Kasumi-1 (cell line): ENCODE results near the gene TTL.
"Not testable (repeated sequence)": the region's sequence is repeated elsewhere in the genome, so short reads cannot be mapped to it uniquely, and the experiment has no call there.

Experiments
- DNase-seq, 2 experiments: peaks; one replicate each; lab custom pipeline; 2025; lab: John Stamatoyannopoulos, UW

Gene TTL

GRCh38 chr2:112520234-112520783, 38.4 kb downstream of the TTL start:
- no peak for DNase-seq

- no peak for DNase-seq
Observed at GRCh38 chr2:112523291-112523777, 41.4 kb downstream of the TTL start.

- DNase-seq: not testable (repeated sequence)
Observed at GRCh38 chr2:112524276-112524675, 42.3 kb downstream of the TTL start.

GRCh38 chr2:112528541-112528940, 46.6 kb downstream of the TTL start:
- no peak for DNase-seq

- DNase-seq: peak; percentile 66 to 76
Observed at GRCh38 chr2:112529757-112530156, 47.8 kb downstream of the TTL start.

GRCh38 chr2:112530728-112531127, 48.8 kb downstream of the TTL start:
- no peak for DNase-seq

GRCh38 chr2:112534826-112535225, 52.9 kb downstream of the TTL start:
- no peak for DNase-seq

- not testable (repeated sequence) for DNase-seq
Observed at GRCh38 chr2:112536665-112537064, 54.7 kb downstream of the TTL start.

- no peak for DNase-seq
Observed at GRCh38 chr2:112539306-112539705, 57.4 kb downstream of the TTL start.

- DNase-seq: no peak
Observed at GRCh38 chr2:112540906-112541305, 59.0 kb downstream of the TTL start.

- peak; percentile 85 to 93 for DNase-seq
Observed at GRCh38 chr2:112541315-112542122, 59.6 kb downstream of the TTL start.

GRCh38 chr2:112542123-112542983, 60.4 kb downstream of the TTL start, which contains the start of gene POLR1B:
TSS of gene POLR1B (plus strand) at chr2:112542465. CDS start at chr2:112542495, 30 bp downstream.
- peak; percentile 83 to 85 for DNase-seq

GRCh38 chr2:112542984-112543661, 61.2 kb downstream of the TTL start:
- DNase-seq: peak; percentile 32 to 34

GRCh38 chr2:112547333-112547732, 65.4 kb downstream of the TTL start:
- peak; percentile 17 to 18 for DNase-seq

GRCh38 chr2:112548980-112549379, 67.0 kb downstream of the TTL start:
- DNase-seq: no peak

GRCh38 chr2:112566104-112566503, 84.1 kb downstream of the TTL start:
- no peak for DNase-seq

GRCh38 chr2:112566508-112566907, 84.6 kb downstream of the TTL start:
- not testable (repeated sequence) for DNase-seq

GRCh38 chr2:112572005-112572404, 90.0 kb downstream of the TTL start:
- DNase-seq: no peak

GRCh38 chr2:112577756-112578155, 95.8 kb downstream of the TTL start:
- peak in 1 of 2 experiments; percentile 7 for DNase-seq

- DNase-seq: no peak
Observed at GRCh38 chr2:112579241-112579640, 97.3 kb downstream of the TTL start.

GRCh38 chr2:112580084-112580483, 98.1 kb downstream of the TTL start:
- no peak for DNase-seq

- peak; percentile 70 to 72 for DNase-seq
Observed at GRCh38 chr2:112582314-112582746, 100.4 kb downstream of the TTL start.
